ENCODE measurements around the gene KCNMA1.

The KCNMA1 gene

GRCh38 chr10:77228559-77228958, 409.0 kb downstream of the KCNMA1 start:
- DNase-seq, result no peak

GRCh38 chr10:77226853-77227565, 410.6 kb downstream of the KCNMA1 start:
- peak; percentile 44 for DNase-seq

DNA sequence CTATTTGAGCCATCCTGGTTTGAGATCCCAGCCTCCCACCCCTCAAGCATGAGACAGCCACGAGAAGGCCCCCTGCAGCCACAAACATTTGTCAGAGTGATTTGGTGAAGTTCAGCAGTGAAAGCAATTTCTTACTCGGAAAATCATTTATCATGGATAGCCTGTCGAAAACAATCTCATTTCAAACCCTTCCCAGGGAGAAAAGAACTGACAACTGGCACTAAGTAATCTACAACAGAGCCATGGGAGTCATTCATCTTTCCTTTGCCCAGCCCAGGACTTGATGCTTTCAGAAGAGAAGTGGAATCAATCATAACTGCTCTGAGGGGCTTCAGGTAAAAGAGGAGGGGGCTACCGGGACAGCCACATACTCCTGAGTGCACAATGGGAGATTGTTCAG, 411.2 kb downstream of the KCNMA1 start:
- no peak for DNase-seq

DNA sequence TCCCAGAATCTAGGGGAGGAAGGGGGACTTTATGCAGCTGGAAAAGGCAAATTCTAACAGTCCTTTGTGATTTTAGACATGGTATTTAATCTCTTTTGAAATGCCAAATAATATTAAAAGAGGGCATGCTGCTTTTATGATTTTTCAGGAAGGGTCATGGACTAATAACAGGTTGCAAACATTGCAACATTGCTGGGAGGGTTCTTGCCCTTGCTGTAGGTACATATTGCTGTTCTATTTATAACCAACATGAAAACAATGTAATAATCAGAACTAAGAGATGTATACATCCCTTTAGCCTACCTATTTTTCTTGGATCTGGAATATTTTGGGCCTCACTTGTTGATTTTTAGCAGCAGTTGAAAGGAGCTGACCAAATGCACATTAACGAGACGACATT, 411.6 kb downstream of the KCNMA1 start:
- DNase-seq, result no peak

DNA sequence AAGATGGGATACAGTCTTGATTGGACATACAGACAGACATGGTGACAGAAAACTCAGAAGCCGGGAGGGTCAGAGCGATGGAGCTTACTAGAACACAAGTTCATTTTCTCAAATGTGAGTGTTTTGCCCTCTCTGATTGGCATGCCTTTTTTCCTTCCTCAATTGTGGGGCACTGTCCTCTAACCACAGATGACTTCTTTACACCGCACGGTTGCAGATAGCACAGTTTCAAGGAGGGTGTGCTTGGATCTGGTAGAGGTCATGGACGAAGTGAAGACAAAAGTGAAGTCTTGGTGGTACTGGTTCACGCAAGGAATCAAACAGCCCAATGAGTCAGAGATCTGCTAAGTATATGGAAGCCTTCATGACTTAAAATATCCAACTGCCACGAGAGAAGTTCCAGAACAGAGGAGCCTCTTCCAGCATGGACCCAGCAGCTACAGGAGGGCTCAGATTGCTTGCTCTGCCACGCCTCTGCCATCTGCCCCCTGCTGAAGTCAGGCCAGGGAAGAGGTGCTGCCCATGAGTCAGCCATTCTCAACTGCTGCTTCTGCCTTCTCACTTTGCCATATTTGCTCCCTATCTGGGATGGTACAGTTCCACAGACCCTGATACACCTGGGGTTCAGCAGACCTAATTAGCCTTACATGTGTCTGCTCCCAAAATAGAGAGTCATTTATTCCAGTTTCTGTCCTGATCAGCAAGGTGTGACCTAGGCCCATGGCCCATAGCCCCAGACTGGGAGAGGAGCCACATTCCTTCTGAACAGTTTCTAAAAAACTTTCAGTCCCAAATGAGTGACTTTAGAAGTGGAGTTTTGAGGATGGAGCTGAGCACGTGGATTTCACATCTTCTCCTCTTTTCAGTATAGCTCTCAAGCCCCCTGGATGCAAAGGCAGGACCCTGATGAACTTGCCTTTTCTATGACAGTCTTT, 413.8 kb downstream of the KCNMA1 start:
- DNase-seq, result no peak

DNA sequence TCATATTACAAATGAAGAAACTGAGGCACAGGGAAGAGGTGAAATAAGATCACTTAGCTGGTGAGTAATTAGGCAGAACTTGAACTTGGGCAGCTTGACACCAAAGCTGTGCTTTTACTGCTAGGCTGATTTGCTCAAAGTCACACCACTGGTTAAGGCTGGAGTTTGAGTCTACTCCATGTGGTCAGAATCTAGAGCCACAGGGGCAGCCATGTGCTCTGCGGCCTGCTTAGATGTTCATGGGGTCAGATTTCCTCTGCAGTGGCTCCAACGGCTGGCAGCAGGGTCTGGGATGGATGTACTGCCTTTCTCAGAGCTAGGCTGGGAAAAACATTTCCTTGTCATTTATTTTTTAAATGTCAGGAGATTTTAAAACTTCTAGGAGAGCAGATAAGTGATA, 417.5 kb downstream of the KCNMA1 start:
- DNase-seq, result no peak

DNA sequence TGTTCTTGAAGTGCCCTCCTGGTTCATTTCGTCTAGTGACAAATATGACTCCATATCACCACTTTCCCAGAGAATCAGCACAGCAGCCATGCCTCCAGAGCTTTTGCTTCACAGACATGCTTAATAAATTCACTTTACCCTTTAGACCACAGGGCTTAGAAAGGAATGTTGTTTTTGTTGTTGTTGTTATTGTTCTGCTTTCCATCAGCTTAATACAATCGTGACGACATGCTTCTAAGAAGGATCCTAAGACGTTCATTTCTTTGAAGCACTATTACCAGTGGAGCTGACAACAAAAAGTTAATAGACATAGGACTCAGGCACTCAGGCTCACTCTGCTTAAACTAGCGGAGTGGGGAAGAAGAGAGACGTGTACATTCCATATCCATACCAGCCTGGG, 418.6 kb downstream of the KCNMA1 start:
- DNase-seq, result no peak

DNA sequence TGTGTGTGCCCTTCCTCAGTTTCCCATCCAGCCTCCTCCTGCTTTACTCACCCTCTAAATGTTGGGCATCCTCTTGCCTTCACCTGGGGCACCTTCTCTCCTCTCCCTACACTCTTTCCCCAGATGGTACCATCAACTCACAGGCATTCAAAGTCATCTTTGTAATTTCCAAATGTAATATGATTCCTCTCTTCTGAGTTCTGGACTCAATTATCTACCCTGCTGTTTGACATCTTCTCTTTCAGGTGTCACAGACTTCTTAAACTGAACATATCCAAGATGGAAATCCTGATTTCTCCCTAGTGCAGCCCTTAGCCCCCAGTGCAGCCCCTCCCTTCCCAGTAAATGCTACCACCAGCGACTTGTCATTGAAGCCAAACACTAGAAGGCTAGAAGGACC, 422.8 kb downstream of the KCNMA1 start:
- DNase-seq, result no peak

DNA sequence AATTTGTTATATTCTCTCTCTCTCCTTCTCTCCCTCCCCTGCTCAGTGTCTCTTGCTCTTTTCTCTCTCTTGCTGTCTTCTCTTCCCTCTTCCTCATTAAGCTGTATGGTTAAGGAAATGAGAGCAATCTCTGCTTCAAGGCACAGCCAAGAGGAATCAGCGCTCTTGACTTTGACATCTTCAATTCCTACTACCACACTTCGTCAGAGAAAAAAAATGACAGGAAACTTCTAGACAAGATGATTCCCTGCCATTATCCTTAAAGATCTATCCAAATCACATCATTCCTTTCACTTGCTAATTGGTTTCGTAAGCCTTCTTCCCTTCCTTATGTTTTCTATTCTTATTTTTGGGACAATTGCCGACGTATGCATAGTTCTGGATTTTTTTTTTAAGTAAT, 425.0 kb downstream of the KCNMA1 start:
- no peak for DNase-seq

DNA sequence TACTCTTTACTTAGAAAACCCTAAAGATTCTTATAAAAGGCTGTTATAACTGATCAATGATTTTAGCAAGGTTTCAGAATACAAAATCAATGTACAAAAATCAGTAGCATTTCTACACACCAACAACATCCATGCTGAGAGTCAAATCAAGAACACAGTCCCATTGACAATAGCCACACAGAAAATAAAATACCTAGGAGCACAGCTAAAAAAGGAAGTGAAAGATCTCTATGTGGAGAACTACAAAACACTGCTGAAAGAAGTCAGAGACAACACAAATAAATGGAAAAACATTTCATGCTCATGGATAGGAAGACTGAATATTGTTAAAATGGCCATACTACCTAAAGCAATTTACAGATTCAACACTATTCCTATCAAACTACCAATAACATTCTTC, 427.0 kb downstream of the KCNMA1 start:
- DNase-seq, result no peak

GRCh38 chr10:77208684-77209256, 428.8 kb downstream of the KCNMA1 start:
- DNase-seq, result no peak

DNA sequence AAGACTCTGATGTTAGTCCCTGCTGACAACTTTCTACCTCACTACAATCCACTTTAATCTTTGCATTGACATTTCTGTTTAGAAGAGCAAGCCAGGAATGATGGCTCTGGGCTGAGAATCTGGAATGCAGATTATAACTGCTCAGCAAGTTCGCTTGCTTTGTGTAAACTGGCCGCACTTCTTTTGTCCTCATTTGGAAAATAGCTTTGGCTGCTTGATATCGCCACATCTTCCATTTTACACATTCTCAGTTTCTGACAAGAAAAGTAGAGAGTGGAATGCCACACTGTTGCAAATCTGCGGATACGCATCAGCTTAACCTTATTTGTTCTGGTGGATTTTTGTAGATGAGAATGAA, 429.8 kb downstream of the KCNMA1 start:
- no peak for DNase-seq

DNA sequence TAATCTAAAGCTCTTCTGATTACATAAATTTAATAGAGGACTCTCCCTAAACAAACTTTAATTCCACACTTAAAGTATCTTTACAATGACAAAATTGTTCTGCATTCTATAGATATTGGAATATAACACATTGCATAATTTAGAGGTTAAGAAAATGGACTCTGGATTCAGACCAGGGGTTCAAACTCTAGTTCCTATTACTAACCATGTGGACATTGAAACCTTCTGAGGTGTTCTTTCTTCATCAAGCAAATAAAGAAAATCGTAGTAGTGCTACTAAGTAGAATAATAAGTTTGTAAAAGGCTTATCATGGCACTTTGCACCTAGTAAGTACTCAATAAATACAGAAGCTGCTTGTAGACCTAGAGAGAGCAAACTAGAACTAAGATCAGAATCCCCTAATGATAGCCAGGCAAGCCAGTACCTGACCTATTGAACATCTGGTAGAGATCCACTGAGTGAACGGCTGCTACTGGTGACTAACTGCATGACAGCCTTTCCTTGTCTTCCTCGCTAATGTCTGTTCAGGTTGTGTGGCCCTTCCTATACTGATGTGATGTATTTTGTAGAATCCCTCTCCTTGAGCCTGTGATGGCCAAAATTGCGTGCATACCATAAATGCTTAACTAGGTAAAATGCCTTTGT, 430.3 kb downstream of the KCNMA1 start:
- no peak for DNase-seq

GRCh38 chr10:77205135-77205534, 432.5 kb downstream of the KCNMA1 start:
- DNase-seq, result no peak

- no peak for DNase-seq
These were observed 433.4 kb downstream of the KCNMA1 start for GRCh38 chr10:77204171-77204570.

DNA sequence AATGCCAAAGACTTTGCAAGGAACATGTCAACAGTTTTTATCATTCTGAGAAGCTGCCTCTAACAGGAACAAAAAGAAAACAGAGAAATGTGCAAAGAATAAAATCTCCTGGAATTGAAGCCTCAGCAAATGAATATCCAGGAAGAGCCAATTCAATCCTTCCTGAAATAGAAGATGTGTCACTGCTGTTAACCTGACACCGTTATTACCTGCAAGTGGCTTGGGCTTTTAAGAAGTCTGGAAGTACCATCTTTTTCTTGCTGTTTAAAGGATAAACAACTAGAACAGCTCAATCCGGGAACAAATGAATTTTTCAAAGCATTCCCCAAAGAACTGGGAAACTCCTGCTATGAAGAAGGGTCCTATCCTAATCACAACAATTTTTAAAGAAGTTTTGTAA, 434.8 kb downstream of the KCNMA1 start:
- no peak for DNase-seq

- peak; percentile 65 for DNase-seq
These were observed 436.2 kb downstream of the KCNMA1 start for GRCh38 chr10:77201135-77202106.

DNA sequence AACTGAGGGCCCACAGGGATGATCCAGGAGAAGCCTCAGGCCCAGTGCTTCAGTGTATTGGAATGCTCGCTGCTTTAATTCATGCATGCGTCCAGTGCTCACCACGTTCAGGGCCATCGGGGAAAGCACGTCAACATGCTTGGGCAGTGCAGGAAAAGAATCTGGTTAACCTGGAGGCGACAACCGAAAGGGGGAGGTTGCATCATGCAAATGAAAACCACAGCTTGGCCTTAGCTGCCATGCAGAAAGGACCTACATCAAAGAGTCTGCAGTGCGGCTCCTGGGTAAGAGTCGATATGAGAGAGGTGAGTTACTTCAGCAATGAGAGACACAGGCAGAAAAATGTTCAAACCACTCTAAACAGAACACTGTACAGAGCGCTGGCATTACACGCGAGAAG, 440.1 kb downstream of the KCNMA1 start:
- no peak for DNase-seq

DNA sequence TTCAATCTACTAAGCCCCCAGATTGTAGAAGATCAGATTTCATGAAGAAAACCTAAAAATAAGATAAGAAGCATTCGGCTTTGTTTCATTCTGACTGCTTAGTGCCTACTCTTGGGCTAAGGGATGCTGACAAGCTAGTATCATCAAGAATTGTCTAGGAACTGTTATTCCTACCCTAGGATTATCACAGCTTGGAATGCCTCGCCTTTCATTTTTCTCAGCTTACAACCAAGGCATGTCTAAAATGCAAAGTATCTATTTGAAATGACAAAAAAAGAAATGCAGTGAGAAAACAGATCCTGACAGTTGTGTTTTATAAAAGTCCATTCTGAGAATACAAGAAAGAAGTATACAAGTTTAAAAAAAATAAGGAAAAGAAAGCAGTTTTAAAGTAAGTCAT, 441.0 kb downstream of the KCNMA1 start:
- DNase-seq, result no peak

DNA sequence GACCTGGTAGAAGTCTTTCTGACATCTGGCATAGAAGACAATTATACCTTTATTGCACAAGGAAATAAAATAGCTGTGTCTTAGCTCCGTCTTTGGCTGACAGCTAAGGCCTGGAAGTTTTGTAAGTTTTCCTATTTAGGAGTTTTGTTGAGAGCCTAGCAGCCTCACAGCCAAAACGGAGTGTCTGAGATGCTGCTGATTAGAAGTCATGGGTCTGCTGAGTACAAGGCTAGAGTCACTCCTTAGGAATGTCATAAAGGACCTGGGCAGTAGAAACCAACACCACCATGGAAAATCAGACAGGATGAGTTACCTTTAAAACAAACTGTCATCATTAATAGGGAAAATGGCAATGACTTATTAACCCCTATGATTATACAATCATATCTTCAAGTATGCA, 442.5 kb downstream of the KCNMA1 start:
- DNase-seq, result peak; percentile 94

DNA sequence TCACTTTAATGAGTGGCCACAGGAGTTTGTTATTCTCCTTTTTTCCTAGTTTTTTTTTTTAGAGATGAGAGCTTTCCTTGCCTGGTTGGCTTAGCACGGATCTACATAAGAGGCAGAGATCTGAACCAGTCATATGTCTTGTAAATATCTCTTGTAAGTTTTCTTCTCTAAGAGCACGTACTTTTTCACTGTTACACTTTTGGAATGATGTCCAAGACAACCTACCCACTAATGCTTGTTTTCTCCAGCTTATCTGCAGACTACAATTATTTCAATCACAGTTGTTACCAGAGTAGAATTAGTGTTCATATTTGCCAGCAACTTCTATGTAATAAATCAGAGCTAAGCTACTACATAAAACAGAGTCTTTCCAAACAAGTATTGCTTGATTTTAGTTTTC, 444.6 kb downstream of the KCNMA1 start:
- DNase-seq, result no peak

DNA sequence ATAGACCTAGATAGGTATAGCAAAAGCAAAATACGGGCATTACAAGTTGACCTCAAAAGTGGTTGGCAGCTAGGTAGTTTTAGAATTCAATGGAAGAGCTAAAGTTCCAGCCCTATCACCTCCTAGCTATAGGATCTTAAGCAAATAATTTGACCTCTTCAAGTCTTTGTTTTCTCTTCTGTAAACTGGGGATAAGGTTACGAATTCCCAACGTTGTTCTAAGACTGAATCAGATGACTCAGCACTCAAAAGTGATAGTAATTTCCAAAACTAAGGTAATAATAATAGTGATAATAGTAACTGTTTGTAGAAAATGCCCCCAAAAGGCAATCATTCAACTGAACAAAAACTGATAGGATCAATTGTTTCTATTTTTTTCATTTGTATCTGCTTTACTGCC, 445.2 kb downstream of the KCNMA1 start:
- peak; percentile 41 for DNase-seq
